Esophagus mucosa (tissue), 1 donor: ENCODE results near the gene CAMK2D. TPM values are rescaled to one million over a fixed set of nuclear protein-coding genes. Genes with fewer than 3 reads are reported as not detected.

Experiments used
- ATAC-seq: fragments of 200-7000 bp; cut with Tn5 transposase; one replicate; pipeline ENCODE4 v1.9.1; 2020
- total RNA-seq: library from RNA; stranded (reverse); gene quantifications from one replicate; pipeline ENCODE4 v1.2.4, GENCODE V29; 2023
- donor health status: DM: yes; HTN: yes; CAD: no.

The CAMK2D gene
- total RNA-seq, 1 donor from 2014 or later, result 48.9 TPM

- ATAC-seq, result no peak
Measured at GRCh38 chr4:113522433-113522832, 239.1 kb downstream of the CAMK2D start.

- no peak for ATAC-seq
Measured at GRCh38 chr4:113513382-113513781, 248.2 kb downstream of the CAMK2D start.

GRCh38 chr4:113512880-113513279, 248.7 kb downstream of the CAMK2D start:
- ATAC-seq, result no peak

GRCh38 chr4:113511944-113512343, 249.6 kb downstream of the CAMK2D start:
- no peak for ATAC-seq

- no peak for ATAC-seq
Measured at GRCh38 chr4:113509851-113510250, 251.7 kb downstream of the CAMK2D start.

- no peak for ATAC-seq
Measured at GRCh38 chr4:113505044-113505443, 256.5 kb downstream of the CAMK2D start.

GRCh38 chr4:113504422-113504821, 257.1 kb downstream of the CAMK2D start:
- ATAC-seq, result no peak

GRCh38 chr4:113503691-113504090, 257.8 kb downstream of the CAMK2D start:
- no peak for ATAC-seq

GRCh38 chr4:113502906-113503305, 258.6 kb downstream of the CAMK2D start:
- no peak for ATAC-seq

- ATAC-seq, result no peak
Measured at GRCh38 chr4:113502476-113502875, 259.1 kb downstream of the CAMK2D start.

GRCh38 chr4:113500424-113500823, 261.1 kb downstream of the CAMK2D start:
- ATAC-seq, result no peak

- ATAC-seq, result no peak
Measured at GRCh38 chr4:113499696-113500095, 261.8 kb downstream of the CAMK2D start.

- ATAC-seq, result no peak
Measured at GRCh38 chr4:113499166-113499565, 262.4 kb downstream of the CAMK2D start.

GRCh38 chr4:113497154-113497884, 264.2 kb downstream of the CAMK2D start:
- ATAC-seq, result no peak

GRCh38 chr4:113496698-113497097, 264.8 kb downstream of the CAMK2D start:
- no peak for ATAC-seq

GRCh38 chr4:113495790-113496189, 265.7 kb downstream of the CAMK2D start:
- ATAC-seq, result no peak

- no peak for ATAC-seq
Measured at GRCh38 chr4:113483131-113483530, 278.4 kb downstream of the CAMK2D start.

GRCh38 chr4:113482325-113482724, 279.2 kb downstream of the CAMK2D start:
- ATAC-seq, result no peak

GRCh38 chr4:113481820-113482219, 279.7 kb downstream of the CAMK2D start:
- ATAC-seq, result no peak

- ATAC-seq, result no peak
Measured at GRCh38 chr4:113480109-113480508, 281.4 kb downstream of the CAMK2D start.

GRCh38 chr4:113478032-113478431, 283.5 kb downstream of the CAMK2D start:
- ATAC-seq, result no peak

- ATAC-seq, result peak; percentile 91
Measured at GRCh38 chr4:113476800-113477199, 284.7 kb downstream of the CAMK2D start.

GRCh38 chr4:113474017-113474416, 287.5 kb downstream of the CAMK2D start:
- peak; percentile 95 for ATAC-seq

GRCh38 chr4:113472864-113473263, 288.7 kb downstream of the CAMK2D start:
- no peak for ATAC-seq
